Fibroblast of villous mesenchyme (primary cell): ENCODE measurements around the gene HSPA9. TPM values are rescaled to one million over a fixed set of nuclear protein-coding genes. Genes with fewer than 3 reads are reported as not detected.
A peak's percentile ranks its signal among the peaks of the same experiment; 100 is the strongest.
"Not testable (repeated sequence)": the region's sequence is repeated elsewhere in the genome, so short reads cannot be mapped to it uniquely, and the experiment has no call there.

ENCODE experiments used
- DNase-seq: peaks from one replicate; pipeline ENCODE4 v3.0.0-alpha.2; 2010; ENCODE audit warnings: low read depth
- H3K4me3 ChIP-seq: 2 replicates; pipeline ENCODE4 v1.5.1; 2011; ENCODE audit warnings: low read depth, mild to moderate bottlenecking, low read length
- total RNA-seq: library from RNA; depleted of rRNA; stranded (reverse); fragments of >200 nt; gene quantifications from 2 replicates; pipeline ENCODE4 v1.2.3, GENCODE V29; 2012
- TF ChIP-seq, protein P1 (sequence below): IDR thresholded peaks from 2 replicates; pipeline ENCODE4 v1.5.1; 2012; ENCODE audit warnings: low read depth, mild to moderate bottlenecking, low read length; ENCODE audit not compliant: insufficient read depth

Gene HSPA9
- total RNA-seq, 1 donor, result 336 TPM

DNA sequence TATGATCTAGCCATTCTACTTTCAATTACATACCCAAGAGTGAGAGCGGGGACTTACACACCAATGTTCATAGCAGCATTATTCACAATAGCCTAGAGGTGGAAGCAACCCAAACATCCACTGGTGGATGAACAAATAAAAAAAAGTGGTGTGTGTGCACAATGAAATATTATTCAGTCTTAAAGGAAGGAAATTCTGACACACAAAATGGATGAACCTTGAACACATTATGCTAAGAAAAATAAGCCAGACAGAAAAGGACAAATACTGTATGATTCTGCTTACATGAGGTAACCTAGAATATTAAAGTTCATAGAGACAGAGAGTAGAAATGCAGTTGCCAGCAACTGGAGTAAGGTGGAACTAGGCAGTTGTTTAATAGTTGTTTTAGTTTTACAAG lies 54.2 kb downstream of the HSPA9 start:
- no peak for DNase-seq
- TF ChIP-seq, protein P1, sequence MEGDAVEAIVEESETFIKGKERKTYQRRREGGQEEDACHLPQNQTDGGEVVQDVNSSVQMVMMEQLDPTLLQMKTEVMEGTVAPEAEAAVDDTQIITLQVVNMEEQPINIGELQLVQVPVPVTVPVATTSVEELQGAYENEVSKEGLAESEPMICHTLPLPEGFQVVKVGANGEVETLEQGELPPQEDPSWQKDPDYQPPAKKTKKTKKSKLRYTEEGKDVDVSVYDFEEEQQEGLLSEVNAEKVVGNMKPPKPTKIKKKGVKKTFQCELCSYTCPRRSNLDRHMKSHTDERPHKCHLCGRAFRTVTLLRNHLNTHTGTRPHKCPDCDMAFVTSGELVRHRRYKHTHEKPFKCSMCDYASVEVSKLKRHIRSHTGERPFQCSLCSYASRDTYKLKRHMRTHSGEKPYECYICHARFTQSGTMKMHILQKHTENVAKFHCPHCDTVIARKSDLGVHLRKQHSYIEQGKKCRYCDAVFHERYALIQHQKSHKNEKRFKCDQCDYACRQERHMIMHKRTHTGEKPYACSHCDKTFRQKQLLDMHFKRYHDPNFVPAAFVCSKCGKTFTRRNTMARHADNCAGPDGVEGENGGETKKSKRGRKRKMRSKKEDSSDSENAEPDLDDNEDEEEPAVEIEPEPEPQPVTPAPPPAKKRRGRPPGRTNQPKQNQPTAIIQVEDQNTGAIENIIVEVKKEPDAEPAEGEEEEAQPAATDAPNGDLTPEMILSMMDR, result no peak

DNA sequence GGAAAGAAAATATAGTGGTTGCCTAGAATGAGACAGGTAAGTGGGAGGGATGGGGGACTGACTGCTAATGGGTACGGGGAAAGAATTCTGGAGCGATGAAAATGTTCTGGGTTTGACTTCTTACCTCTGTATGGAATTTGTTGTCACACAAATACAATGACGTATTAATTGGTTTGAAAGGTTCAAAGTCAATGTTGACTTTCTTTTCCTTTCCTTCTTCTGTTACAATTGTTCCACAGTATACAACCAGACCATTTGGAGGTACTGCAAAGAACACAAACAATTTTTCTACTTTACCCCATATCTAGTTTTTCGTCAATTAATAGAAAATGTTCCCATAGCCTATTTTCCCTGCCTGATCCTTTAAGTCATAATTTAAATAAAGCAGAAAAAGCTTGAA lies 57.8 kb downstream of the HSPA9 start:
- no peak for DNase-seq
- TF ChIP-seq, protein P1, result no peak
- H3K4me3 ChIP-seq, result no peak overlapping the region

More for the DNA sequence above, 54.2 kb downstream of the HSPA9 start:
- no peak overlapping the region for H3K4me3 ChIP-seq

DNA sequence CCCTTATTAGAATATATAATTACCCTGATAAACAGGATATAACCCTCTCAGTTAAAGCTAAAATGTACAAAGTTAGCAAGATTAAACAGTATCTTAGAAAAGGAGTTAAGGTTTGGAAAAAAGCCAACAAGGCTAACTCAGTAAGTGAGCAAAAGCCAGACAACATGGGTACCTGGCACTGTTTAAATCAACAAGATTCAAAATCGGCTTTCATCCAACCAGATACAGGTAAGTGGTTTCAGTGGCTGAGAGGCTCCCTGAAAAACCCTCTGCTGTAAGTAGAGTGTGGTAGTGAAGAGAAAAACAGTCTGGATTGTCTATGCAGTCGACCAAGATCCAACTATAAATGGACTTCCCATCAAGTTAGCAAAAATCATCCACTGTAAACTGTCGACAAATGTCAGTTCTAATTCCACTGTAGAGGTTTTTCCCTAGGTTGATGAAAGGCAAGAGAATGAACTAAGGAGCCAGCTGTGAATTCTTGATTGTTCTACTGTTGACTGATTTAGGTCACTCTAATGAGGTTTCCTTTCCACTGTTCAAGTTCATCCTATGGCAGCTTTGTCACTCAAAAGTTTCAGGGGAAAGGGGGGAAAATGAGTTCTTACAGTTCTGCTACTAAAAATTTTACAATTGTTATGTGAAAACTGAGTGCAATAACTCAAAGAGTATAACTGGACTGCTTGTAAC lies 59.5 kb downstream of the HSPA9 start:
- TF ChIP-seq, protein P1, result no peak
- DNase-seq, result no peak
- H3K4me3 ChIP-seq, result no peak overlapping the region

DNA sequence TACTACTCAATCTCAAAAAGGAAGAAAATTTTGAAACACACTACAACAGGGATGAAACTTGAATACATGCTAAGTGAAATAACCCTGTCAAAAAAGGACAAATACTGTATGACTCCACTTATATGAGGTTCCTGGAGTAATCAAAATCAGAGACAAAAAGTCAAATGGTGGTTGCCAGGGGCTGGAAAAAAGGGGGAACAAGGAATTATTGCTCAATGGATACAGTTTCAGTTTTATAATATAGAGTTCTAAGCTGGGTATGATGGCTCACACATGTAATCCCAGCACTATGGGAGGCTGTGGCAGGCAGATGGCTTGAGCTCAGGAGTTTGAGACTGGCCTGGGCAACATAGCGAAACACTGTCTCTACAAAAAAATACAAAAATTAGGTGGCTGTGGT lies 61.2 kb downstream of the HSPA9 start:
- H3K4me3 ChIP-seq, result no peak overlapping the region
- no peak for DNase-seq
- TF ChIP-seq, protein P1, result no peak

DNA sequence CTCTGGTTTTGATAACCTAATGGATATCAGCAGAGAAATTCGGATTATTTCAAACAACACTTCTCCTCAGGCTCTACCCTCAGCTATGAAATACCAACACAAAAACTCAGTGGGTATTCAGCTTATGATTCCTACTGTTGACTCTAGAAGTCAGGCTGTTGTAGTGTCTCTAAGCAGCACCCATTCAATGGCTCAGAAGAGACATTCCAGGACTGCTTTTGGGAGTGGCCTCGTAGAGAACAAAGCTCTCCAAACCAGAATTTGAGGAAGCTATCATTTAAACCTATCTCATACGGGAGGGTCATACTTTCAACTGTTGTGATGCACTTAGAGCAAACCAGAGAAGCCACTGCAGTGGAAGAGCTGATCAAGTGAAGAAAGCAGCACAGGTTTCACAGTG lies 66.2 kb downstream of the HSPA9 start:
- TF ChIP-seq, protein P1, result no peak
- H3K4me3 ChIP-seq, result no peak overlapping the region
- DNase-seq, result peak; percentile 17

DNA sequence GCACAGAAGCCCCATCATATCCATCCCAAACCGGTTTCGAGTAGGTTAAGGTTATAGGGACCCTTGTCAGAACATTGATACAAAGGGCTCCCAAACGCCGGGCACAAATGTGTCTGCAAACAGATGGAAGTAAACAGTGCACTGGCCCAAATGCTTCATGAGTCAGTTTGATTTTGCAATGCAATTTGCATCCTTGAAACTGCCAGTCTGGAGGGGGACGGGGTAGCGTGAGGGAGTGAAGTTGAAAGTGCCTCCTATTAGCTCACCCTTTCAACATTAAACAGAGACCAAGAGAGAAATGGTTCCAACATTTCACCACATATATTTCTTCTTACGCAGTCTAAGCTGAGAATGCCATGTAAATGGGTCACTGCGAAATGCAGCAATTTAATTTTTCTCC lies 67.7 kb downstream of the HSPA9 start:
- DNase-seq, result peak; percentile 90
- not testable (repeated sequence) for H3K4me3 ChIP-seq

DNA sequence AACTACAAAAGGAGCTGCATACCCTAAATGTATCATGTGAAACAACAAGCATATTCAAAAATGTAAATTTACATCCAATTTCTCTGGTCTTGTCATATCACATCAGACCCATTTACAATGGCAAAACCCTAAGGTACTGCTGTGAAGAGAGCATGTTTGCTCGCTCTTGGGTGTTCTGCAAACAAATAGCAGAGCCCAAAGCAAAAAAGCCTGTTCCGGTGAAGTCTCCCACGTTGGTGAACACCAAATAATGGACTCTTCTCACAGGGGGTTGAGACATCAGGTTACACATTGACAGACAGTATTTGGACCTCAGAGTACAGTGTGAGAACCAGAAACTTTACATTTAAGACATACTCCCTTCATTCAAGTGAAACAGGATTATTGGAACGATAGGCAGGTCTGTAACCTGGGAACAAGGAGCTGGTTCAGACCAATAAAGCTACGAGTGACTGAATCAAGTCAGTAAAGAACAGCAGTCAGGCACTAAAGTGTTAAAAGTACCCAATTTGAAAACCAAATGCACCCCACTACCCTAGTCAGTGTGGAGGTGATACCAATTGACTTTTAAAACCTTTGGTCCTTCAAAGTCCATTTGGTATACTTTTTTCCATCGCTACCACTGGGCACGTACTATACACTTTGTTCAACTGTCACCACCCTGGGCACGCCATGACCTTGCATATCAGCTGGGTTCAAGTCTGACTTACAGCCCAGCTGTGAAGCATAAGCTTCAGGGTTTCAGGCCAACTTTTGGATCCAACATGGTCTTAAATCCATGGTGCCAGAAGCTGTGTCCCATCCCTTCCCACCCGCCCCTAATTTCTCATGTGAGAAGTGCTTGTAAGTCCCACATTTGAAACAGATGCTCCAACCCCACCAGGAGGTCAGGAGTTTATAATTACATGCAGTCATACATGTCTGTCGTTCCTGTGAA lies 68.6 kb downstream of the HSPA9 start:
- TF ChIP-seq, protein P1, result no peak
- DNase-seq, result peak; percentile 14
- no peak overlapping the region for H3K4me3 ChIP-seq
